Measurements from ENCODE around the gene ADAMTS18. TPM values are rescaled to one million over a fixed set of nuclear protein-coding genes. Genes with fewer than 3 reads are reported as not detected.

The ADAMTS18 gene
- total RNA-seq, 5 donors from 2014 or later (not counting 1 experiment from before 2014, with no cell fraction given): not detected

DNA sequence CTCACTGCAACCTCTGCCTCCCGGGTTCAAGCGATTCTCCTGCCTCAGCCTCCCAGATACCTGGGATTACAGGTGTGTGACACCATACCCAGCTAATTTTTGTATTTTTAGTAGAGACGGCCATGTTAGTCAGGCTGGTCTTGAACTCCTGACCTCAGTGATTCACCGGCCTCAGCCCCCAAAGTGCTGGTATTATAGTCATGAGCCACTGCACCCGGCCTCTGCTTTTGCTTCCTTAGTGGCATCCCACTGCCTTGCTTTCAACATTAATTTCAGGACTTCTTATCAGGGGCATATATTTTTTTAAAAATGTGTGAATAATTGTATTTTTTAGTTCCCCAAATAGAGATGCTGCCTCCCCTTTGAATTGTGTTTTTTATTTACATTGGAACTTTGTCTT lies 136.8 kb downstream of the ADAMTS18 start:
- H3K9me3 Mint-ChIP-seq: peaks cover 0 to 1% (median 0%) of the 10 kb centered on the region in 3 donors
- no peak overlapping the region for H3K4me3 Mint-ChIP-seq
- ChIA-PET CTCF (no interaction called here), POLR2A (no interaction called here)
- WGBS (ENCODE audit: insufficient coverage): no CpG with 5 or more reads among the region's 5 CpGs
- no peak overlapping the region for H3K27ac Mint-ChIP-seq
- Histone ChIP-seq H3K4me3 (ENCODE audit: control insufficient read depth in 1 of 2, extremely low read depth in 1 of 2, low read length in 1 of 2) (no peak overlapping the region), H3K27me3 (replicated peaks in 1 of 2; ENCODE audit: control insufficient read depth in 2 of 2, extremely low read depth in 1 of 2, insufficient read depth in 2 of 2, low read length in 1 of 2) (peaks cover 0 to 2% of the 10 kb centered on the region in 2 experiments), H3K36me3 (ENCODE audit: control insufficient read depth in 2 of 2, extremely low read depth in 1 of 2, insufficient read depth in 1 of 2, low read length in 1 of 2) (no peaks in the 10 kb centered on the region), H3K4me1 (ENCODE audit: control insufficient read depth in 1 of 2, extremely low read depth in 1 of 2, insufficient read depth in 2 of 2, low read length in 2 of 2) (peaks cover 0 to 5% of the 10 kb centered on the region in 2 experiments), H3K9me3 (no peaks in the 10 kb centered on the region), H3K27ac (ENCODE audit: low read length) (no peak overlapping the region)
- no peaks in the 10 kb centered on the region for H3K36me3 Mint-ChIP-seq
- DNase-seq (no peak), ATAC-seq (replicated peaks in 1 of 4) (no peak)
- no peaks in the 10 kb centered on the region for H3K4me1 Mint-ChIP-seq
- peaks cover 2 to 3% of the 10 kb centered on the region in 2 donors for H3K27me3 Mint-ChIP-seq

DNA sequence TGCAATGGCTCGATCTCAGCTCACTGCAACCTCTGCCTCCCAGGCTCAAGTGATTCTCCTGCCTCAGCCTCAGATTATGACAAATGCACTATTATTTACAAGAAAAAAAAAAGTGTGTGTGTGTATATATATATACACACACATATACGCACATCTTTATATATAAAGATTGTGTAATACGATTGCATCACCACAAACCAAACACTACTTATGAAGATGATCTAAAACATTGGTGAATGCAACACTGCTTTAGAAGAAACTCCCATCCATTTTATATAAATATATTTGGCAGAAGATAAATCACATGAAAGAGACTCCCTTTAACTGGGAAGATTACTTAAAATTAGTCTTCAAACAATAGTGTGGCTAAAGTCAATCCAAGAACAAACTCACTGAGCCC lies 138.9 kb downstream of the ADAMTS18 start:
- Mint-ChIP-seq H3K27me3 (peaks cover 0 to 1% of the 10 kb centered on the region in 2 donors), H3K4me1 (no peaks in the 10 kb centered on the region), H3K36me3 (no peaks in the 10 kb centered on the region), H3K4me3 (no peak overlapping the region), H3K27ac (no peak overlapping the region), H3K9me3 (no peaks in the 10 kb centered on the region)
- CTCF ChIA-PET: no interaction called here
- no CpG with 5 or more reads among the region's 3 CpGs for WGBS (ENCODE audit: insufficient coverage)
- DNase-seq: no peak
- Histone ChIP-seq H3K4me1 (ENCODE audit: control insufficient read depth in 1 of 2, extremely low read depth in 1 of 2, insufficient read depth in 2 of 2, low read length in 2 of 2) (no peaks in the 10 kb centered on the region), H3K4me3 (ENCODE audit: control insufficient read depth in 1 of 2, extremely low read depth in 1 of 2, low read length in 1 of 2) (no peak overlapping the region), H3K27me3 (replicated peaks in 1 of 2; ENCODE audit: control insufficient read depth in 2 of 2, extremely low read depth in 1 of 2, insufficient read depth in 2 of 2, low read length in 1 of 2) (peaks cover 0 to 2% of the 10 kb centered on the region in 2 experiments), H3K36me3 (ENCODE audit: control insufficient read depth in 2 of 2, extremely low read depth in 1 of 2, insufficient read depth in 1 of 2, low read length in 1 of 2) (no peaks in the 10 kb centered on the region), H3K9me3 (no peaks in the 10 kb centered on the region), H3K27ac (ENCODE audit: low read length) (no peak overlapping the region)
- POLR2A ChIA-PET: no interaction called here
- no peak for ATAC-seq (replicated peaks in 1 of 4)

DNA sequence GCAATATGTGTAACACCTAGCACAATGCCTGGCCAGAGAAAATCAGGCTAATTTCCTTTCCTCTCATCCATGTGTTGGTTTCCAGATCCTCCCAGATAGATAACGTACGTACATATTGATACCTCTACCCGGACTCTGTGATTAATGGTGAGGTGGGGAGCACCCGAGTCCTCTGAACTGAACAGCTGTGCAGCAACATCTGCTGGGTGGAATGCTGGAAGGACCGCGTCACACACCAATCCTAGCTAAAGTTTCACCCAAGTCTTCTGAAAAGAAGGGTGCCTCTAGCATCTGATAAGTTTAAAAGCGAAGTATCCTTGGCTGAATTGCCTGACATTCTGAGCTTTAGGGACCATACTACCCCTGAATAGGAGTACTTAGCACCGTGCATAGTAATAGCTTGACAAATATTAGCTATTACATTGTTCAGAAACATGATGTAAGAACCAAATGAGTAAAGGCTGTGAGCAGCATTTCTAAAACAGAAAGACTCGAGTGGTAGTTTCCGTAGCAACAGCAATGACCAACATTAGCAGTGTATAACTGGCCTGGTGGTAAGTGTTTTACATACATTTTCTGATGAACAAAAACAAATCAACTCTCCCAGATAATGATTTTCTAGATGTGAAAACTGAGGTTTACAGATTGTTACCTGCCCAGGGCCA lies 144.3 kb downstream of the ADAMTS18 start:
- no peaks in the 10 kb centered on the region for H3K4me1 ChIP-seq (ENCODE audit: control insufficient read depth in 1 of 2, extremely low read depth in 1 of 2, insufficient read depth in 2 of 2, low read length in 2 of 2)
- H3K4me3 Mint-ChIP-seq: no peak overlapping the region
- H3K9me3 ChIP-seq: no peaks in the 10 kb centered on the region
- H3K4me3 ChIP-seq (ENCODE audit: control insufficient read depth in 1 of 2, extremely low read depth in 1 of 2, low read length in 1 of 2): no peak overlapping the region
- POLR2A ChIA-PET: interaction anchor here in 1 of 2 donors (0.5 kb wide), 1 partner anchor 13 kb away, joined by 3 read pairs; no protein-coding TSS in a partner anchor
- no peaks in the 10 kb centered on the region for H3K27me3 ChIP-seq (replicated peaks in 1 of 2; ENCODE audit: control insufficient read depth in 2 of 2, extremely low read depth in 1 of 2, insufficient read depth in 2 of 2, low read length in 1 of 2)
- H3K4me1 Mint-ChIP-seq: no peaks in the 10 kb centered on the region
- WGBS (ENCODE audit: insufficient coverage): 60% methylated on average over 1 of the region's 10 CpGs
- CTCF ChIA-PET: interaction anchor here in 1 of 2 donors (0.5 to 0.6 kb wide), 2 partner anchors 24 to 56 kb away, joined by 3 to 6 read pairs; no protein-coding TSS in a partner anchor
- H3K36me3 Mint-ChIP-seq: no peaks in the 10 kb centered on the region
- ATAC-seq (replicated peaks in 1 of 4) (no peak), DNase-seq (no peak)
- no peaks in the 10 kb centered on the region for H3K36me3 ChIP-seq (ENCODE audit: control insufficient read depth in 2 of 2, extremely low read depth in 1 of 2, insufficient read depth in 1 of 2, low read length in 1 of 2)
- H3K27me3 Mint-ChIP-seq: peaks cover 0 to 3% of the 10 kb centered on the region in 2 donors
- H3K27ac Mint-ChIP-seq: no peak overlapping the region
- no peak overlapping the region for H3K27ac ChIP-seq (ENCODE audit: low read length)
- no peaks in the 10 kb centered on the region for H3K9me3 Mint-ChIP-seq

DNA sequence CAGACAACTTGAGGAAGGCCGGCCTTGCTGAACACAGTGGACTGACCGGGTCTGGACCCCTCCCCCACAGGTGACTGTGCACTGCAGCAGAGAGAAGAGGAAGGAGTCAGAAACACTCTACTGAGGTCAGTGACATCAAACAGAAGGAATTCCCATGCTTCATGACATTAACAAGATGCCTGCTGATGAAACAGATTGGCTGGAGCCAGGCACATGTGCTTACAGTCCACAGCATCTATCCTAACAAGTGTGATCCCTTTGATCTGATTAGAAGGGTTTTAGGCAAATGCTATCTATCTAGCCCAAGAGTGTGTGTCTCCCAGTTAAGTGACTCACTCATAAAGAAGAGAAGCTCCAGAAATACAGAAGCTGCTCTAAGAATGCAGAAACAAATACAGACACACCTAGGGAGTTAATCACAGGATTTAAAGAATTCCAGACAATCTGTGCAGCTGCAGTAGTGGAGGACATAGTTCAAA lies 145.5 kb downstream of the ADAMTS18 start:
- Mint-ChIP-seq H3K27me3 (peaks cover 2 to 3% of the 10 kb centered on the region in 2 donors), H3K27ac (no peak overlapping the region), H3K4me3 (no peak overlapping the region), H3K9me3 (no peaks in the 10 kb centered on the region), H3K36me3 (no peaks in the 10 kb centered on the region), H3K4me1 (no peaks in the 10 kb centered on the region)
- H3K27ac ChIP-seq (ENCODE audit: low read length): no peak overlapping the region
- no peaks in the 10 kb centered on the region for H3K36me3 ChIP-seq (ENCODE audit: control insufficient read depth in 2 of 2, extremely low read depth in 1 of 2, insufficient read depth in 1 of 2, low read length in 1 of 2)
- DNase-seq: no peak
- no peaks in the 10 kb centered on the region for H3K9me3 ChIP-seq
- ChIA-PET POLR2A (no interaction called here), CTCF (no interaction called here)
- H3K27me3 ChIP-seq (replicated peaks in 1 of 2; ENCODE audit: control insufficient read depth in 2 of 2, extremely low read depth in 1 of 2, insufficient read depth in 2 of 2, low read length in 1 of 2): no peaks in the 10 kb centered on the region
- no peak overlapping the region for H3K4me3 ChIP-seq (ENCODE audit: control insufficient read depth in 1 of 2, extremely low read depth in 1 of 2, low read length in 1 of 2)
- WGBS (ENCODE audit: insufficient coverage): 100% methylated on average over 1 of the region's 2 CpGs
- H3K4me1 ChIP-seq (ENCODE audit: control insufficient read depth in 1 of 2, extremely low read depth in 1 of 2, insufficient read depth in 2 of 2, low read length in 2 of 2): no peaks in the 10 kb centered on the region
- ATAC-seq (replicated peaks in 1 of 4): no peak

DNA sequence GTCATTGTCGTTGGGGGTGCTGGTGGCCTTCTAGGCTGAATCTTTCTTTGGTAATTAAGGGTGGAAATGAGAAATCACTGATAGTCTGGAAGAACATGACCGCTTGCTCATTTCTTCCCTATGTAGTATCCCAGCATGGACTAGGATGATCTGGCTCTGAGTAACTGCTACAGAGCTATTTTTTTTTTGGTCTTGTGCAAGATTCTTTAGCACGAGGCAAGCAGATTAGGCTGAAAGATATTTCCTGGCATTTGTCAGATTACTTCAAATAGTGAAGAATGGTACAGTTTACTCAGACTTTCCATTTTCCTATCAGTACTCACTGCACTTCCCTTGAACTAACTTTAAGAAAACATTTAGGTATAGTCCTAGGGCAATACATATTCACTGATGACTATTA lies 146.6 kb downstream of the ADAMTS18 start:
- Histone ChIP-seq H3K27ac (ENCODE audit: low read length) (no peak overlapping the region), H3K9me3 (no peaks in the 10 kb centered on the region), H3K4me1 (ENCODE audit: control insufficient read depth in 1 of 2, extremely low read depth in 1 of 2, insufficient read depth in 2 of 2, low read length in 2 of 2) (no peaks in the 10 kb centered on the region), H3K27me3 (replicated peaks in 1 of 2; ENCODE audit: control insufficient read depth in 2 of 2, extremely low read depth in 1 of 2, insufficient read depth in 2 of 2, low read length in 1 of 2) (peaks cover 0 to 3% of the 10 kb centered on the region in 2 experiments), H3K4me3 (ENCODE audit: control insufficient read depth in 1 of 2, extremely low read depth in 1 of 2, low read length in 1 of 2) (no peak overlapping the region), H3K36me3 (ENCODE audit: control insufficient read depth in 2 of 2, extremely low read depth in 1 of 2, insufficient read depth in 1 of 2, low read length in 1 of 2) (no peaks in the 10 kb centered on the region)
- Mint-ChIP-seq H3K4me1 (no peaks in the 10 kb centered on the region), H3K27me3 (peaks cover 2 to 3% of the 10 kb centered on the region in 2 donors), H3K27ac (no peak overlapping the region), H3K4me3 (no peak overlapping the region), H3K36me3 (no peaks in the 10 kb centered on the region), H3K9me3 (no peaks in the 10 kb centered on the region)
- no peak for DNase-seq
- WGBS (ENCODE audit: insufficient coverage): 100% methylated on average over 1 of the region's 3 CpGs
- CTCF ChIA-PET: no interaction called here
- POLR2A ChIA-PET: no interaction called here
- no peak for ATAC-seq (replicated peaks in 1 of 4)

DNA sequence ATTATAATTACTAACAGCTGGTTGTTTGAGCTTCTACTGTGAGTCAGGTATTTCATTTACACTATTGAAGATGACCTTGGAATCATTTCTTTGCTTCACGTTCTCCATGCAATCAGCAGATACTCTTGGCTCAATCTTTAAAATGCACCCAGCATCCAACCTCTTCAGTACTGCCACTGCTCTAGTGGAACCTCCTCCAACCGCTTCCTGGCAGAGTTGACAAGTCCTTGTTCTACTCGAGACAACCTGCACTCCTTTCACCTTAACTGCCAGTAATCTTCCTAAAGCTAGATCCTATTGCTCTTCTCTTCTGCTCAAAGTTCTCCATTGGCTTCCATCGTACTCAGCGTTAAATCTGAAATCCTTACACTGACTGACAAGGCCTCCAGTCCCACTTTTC lies 149.2 kb downstream of the ADAMTS18 start:
- no peaks in the 10 kb centered on the region for H3K9me3 Mint-ChIP-seq
- no peak overlapping the region for H3K27ac ChIP-seq (ENCODE audit: low read length)
- DNase-seq: no peak
- peaks cover 0 to 6% of the 10 kb centered on the region in 2 experiments for H3K27me3 ChIP-seq (replicated peaks in 1 of 2; ENCODE audit: control insufficient read depth in 2 of 2, extremely low read depth in 1 of 2, insufficient read depth in 2 of 2, low read length in 1 of 2)
- H3K4me3 Mint-ChIP-seq: no peak overlapping the region
- 87% methylated on average over 5 of the region's 5 CpGs for WGBS (ENCODE audit: insufficient coverage)
- H3K36me3 ChIP-seq (ENCODE audit: control insufficient read depth in 2 of 2, extremely low read depth in 1 of 2, insufficient read depth in 1 of 2, low read length in 1 of 2): no peaks in the 10 kb centered on the region
- no peaks in the 10 kb centered on the region for H3K4me1 ChIP-seq (ENCODE audit: control insufficient read depth in 1 of 2, extremely low read depth in 1 of 2, insufficient read depth in 2 of 2, low read length in 2 of 2)
- ChIA-PET CTCF (no interaction called here), POLR2A (no interaction called here)
- H3K27me3 Mint-ChIP-seq: peaks cover 2 to 3% of the 10 kb centered on the region in 2 donors
- no peak overlapping the region for H3K27ac Mint-ChIP-seq
- no peaks in the 10 kb centered on the region for H3K36me3 Mint-ChIP-seq
- ATAC-seq (replicated peaks in 1 of 4): no peak
- H3K9me3 ChIP-seq: no peaks in the 10 kb centered on the region
- H3K4me3 ChIP-seq (ENCODE audit: control insufficient read depth in 1 of 2, extremely low read depth in 1 of 2, low read length in 1 of 2): no peak overlapping the region
- no peaks in the 10 kb centered on the region for H3K4me1 Mint-ChIP-seq

Measured in T-cell (primary cell).